GM23248 (cell line): ENCODE results near the gene LCNL1. TPM values are rescaled to one million over a fixed set of nuclear protein-coding genes. Genes with fewer than 3 reads are reported as not detected.

ENCODE experiments used
- DNase-seq: peaks from one replicate; pipeline ENCODE4 v3.0.0-alpha.2; 2015
- H2AFZ ChIP-seq: fragments of 200-600 bp; sonication (generic); 2 replicates; pipeline ENCODE4 v1.6.1; 2016; ENCODE audit warnings: antibody characterized with exemption
- H3F3A ChIP-seq: fragments of 200-600 bp; sonication (generic); 2 replicates; pipeline ENCODE4 v1.6.1; 2016; ENCODE audit warnings: mild to moderate bottlenecking, antibody characterized with exemption, mixed run types; ENCODE audit not compliant: insufficient read depth
- H3K27ac ChIP-seq: fragments of 200-600 bp; sonication (generic); 2 replicates; pipeline ENCODE4 v1.5.1; 2016; ENCODE audit warnings: mild to moderate bottlenecking
- H3K27me3 ChIP-seq: fragments of 200-600 bp; sonication (generic); replicated peaks from 2 replicates; pipeline ENCODE4 v1.6.1; 2016; ENCODE audit warnings: mild to moderate bottlenecking; ENCODE audit not compliant: insufficient read depth
- H3K36me3 ChIP-seq: fragments of 200-600 bp; sonication (generic); 2 replicates; pipeline ENCODE4 v1.6.1; 2016; ENCODE audit warnings: low read depth, mild to moderate bottlenecking
- H3K4me1 ChIP-seq: fragments of 200-600 bp; sonication (generic); 2 replicates; pipeline ENCODE4 v1.6.1; 2016; ENCODE audit warnings: mild to moderate bottlenecking; ENCODE audit not compliant: insufficient read depth
- H3K4me2 ChIP-seq: fragments of 200-600 bp; sonication (generic); one replicate; pipeline ENCODE4 v1.6.1; 2016; ENCODE audit warnings: mild to moderate bottlenecking; ENCODE audit not compliant: unreplicated experiment
- H3K4me3 ChIP-seq: fragments of 200-600 bp; sonication (generic); 2 replicates; pipeline ENCODE4 v1.5.1; 2016; ENCODE audit warnings: mild to moderate bottlenecking
- H3K79me2 ChIP-seq: fragments of 200-600 bp; sonication (generic); 2 replicates; pipeline ENCODE4 v1.6.1; 2016; ENCODE audit warnings: mild to moderate bottlenecking; ENCODE audit not compliant: insufficient read depth
- H3K9ac ChIP-seq: fragments of 200-600 bp; sonication (generic); 2 replicates; pipeline ENCODE4 v1.6.1; 2016; ENCODE audit warnings: mild to moderate bottlenecking
- H3K9me2 ChIP-seq: fragments of 200-600 bp; sonication (generic); 2 replicates; pipeline ENCODE4 v1.6.1; 2016; ENCODE audit warnings: mixed run types, mild to moderate bottlenecking, moderate library complexity; ENCODE audit not compliant: insufficient read depth
- H3K9me3 ChIP-seq: fragments of 200-600 bp; sonication (generic); one replicate; pipeline ENCODE4 v1.6.1; 2017; ENCODE audit warnings: low read depth
- H4K20me1 ChIP-seq: fragments of 200-600 bp; sonication (generic); 2 replicates; pipeline ENCODE4 v1.6.0; 2016; ENCODE audit not compliant: insufficient read depth
- EZH2 ChIP-seq: fragments of 200-600 bp; sonication (generic); IDR thresholded peaks from 2 replicates; pipeline ENCODE4 v1.6.1; 2018; ENCODE audit warnings: antibody characterized with exemption, mild to moderate bottlenecking; ENCODE audit not compliant: insufficient read depth, poor library complexity, severe bottlenecking
- EZH2phosphoT487 ChIP-seq: fragments of 200-600 bp; sonication (generic); IDR thresholded peaks from 2 replicates; pipeline ENCODE4 v1.6.1; 2018; ENCODE audit warnings: antibody characterized with exemption, moderate library complexity, mild to moderate bottlenecking, low read depth; ENCODE audit not compliant: insufficient read depth
- WGBS, 2 experiments: methylation state at CpG; one replicate each; pipeline ENCODE4 v1.1.6; 2015 to 2017; ENCODE audit warnings: low lambda C conversion rate in 2 of 2, low coverage in 1 of 2; ENCODE audit errors: missing lambda C conversion rate in 2 of 2; 5-methylcytosine and 5-hydroxymethylcytosine counted together
- in situ Hi-C: fragments of 300-500 bp; cut with MboI; formaldehyde crosslinking; loops from 2 replicates; pipeline ENCODE4 v1.15.0; 2020
- polyA plus RNA-seq: library from polyadenylated mRNA; unstranded; fragments of >200 nt; fragmentation: Nextera tagmentation; extraction: Ambion mirVana; gene quantifications from 2 replicates; pipeline ENCODE4 v1.2.1, GENCODE V29; 2016
- total RNA-seq: library from RNA; depleted of rRNA; stranded (reverse); fragments of >200 nt; shearing (Covaris generic); gene quantifications from 2 replicates; pipeline ENCODE4 v1.2.3, GENCODE V29; 2014

The LCNL1 gene
- total and polyA plus RNA-seq, 2 experiments from 2014 or later, result not detected

- Histone ChIP-seq H3K36me3 (no peaks in the 10 kb centered on the region), H3F3A (no peaks in the 10 kb centered on the region), H3K27ac (no peak overlapping the region), H3K4me2 (no peak overlapping the region), H3K9ac (no peak overlapping the region), H2AFZ (no peak overlapping the region), H3K9me3 (no peaks in the 10 kb centered on the region), H3K27me3 (peaks cover 14% of the 10 kb centered on the region; the same call in 1 of the 2 replicates), H3K9me2 (no peaks in the 10 kb centered on the region), H3K4me3 (no peak overlapping the region), H3K79me2 (no peaks in the 10 kb centered on the region), H3K4me1 (no peaks in the 10 kb centered on the region), H4K20me1 (no peaks in the 10 kb centered on the region)
- in situ Hi-C loops, result no loop called here
- DNase-seq, result no peak
- WGBS, 2 experiments, result 93 to 94% methylated on average over 12 to 16 of the region's 16 CpGs
- TF ChIP-seq EZH2 (no peak), EZH2phosphoT487 (no peak)
Observed at GRCh38 chr9:136980669-136981478, 1.9 kb upstream of the LCNL1 start.

GRCh38 chr9:136981588-136982231 lies 1.1 kb upstream of the LCNL1 start:
- Histone ChIP-seq H2AFZ (no peak overlapping the region), H3K36me3 (no peaks in the 10 kb centered on the region), H3K4me1 (no peaks in the 10 kb centered on the region), H3K4me3 (no peak overlapping the region), H4K20me1 (no peaks in the 10 kb centered on the region), H3K27me3 (peaks cover 19% of the 10 kb centered on the region; the same call in 1 of the 2 replicates), H3K9ac (no peak overlapping the region), H3K27ac (no peak overlapping the region), H3K79me2 (no peaks in the 10 kb centered on the region), H3K9me3 (no peaks in the 10 kb centered on the region), H3K4me2 (no peak overlapping the region), H3K9me2 (no peaks in the 10 kb centered on the region), H3F3A (no peaks in the 10 kb centered on the region)
- TF ChIP-seq EZH2 (no peak), EZH2phosphoT487 (no peak)
- in situ Hi-C loops, result no loop called here
- WGBS, 2 experiments, result 73 to 78% methylated on average over 15 to 17 of the region's 17 CpGs
- no peak for DNase-seq

GRCh38 chr9:136983167-136983566 lies 374 bp downstream of the LCNL1 start:
- H2AFZ ChIP-seq, result no peak overlapping the region
- no peaks in the 10 kb centered on the region for H4K20me1 ChIP-seq
- H3K4me1 ChIP-seq, result no peaks in the 10 kb centered on the region
- in situ Hi-C loops, result no loop called here
- H3K79me2 ChIP-seq, result no peaks in the 10 kb centered on the region
- no peaks in the 10 kb centered on the region for H3K36me3 ChIP-seq
- H3K9me3 ChIP-seq, result no peaks in the 10 kb centered on the region
- DNase-seq, result no peak
- H3K9ac ChIP-seq, result no peak overlapping the region
- H3K4me3 ChIP-seq, result no peak overlapping the region
- H3K27me3 ChIP-seq, result peaks cover 19% of the 10 kb centered on the region; the same call in 1 of the 2 replicates
- no peak overlapping the region for H3K4me2 ChIP-seq
- H3K9me2 ChIP-seq, result no peaks in the 10 kb centered on the region
- H3F3A ChIP-seq, result no peaks in the 10 kb centered on the region
- no peak overlapping the region for H3K27ac ChIP-seq
- TF ChIP-seq EZH2 (no peak), EZH2phosphoT487 (no peak)
- 71 to 77% methylated on average over 6 to 9 of the region's 9 CpGs for WGBS, 2 experiments

DNA sequence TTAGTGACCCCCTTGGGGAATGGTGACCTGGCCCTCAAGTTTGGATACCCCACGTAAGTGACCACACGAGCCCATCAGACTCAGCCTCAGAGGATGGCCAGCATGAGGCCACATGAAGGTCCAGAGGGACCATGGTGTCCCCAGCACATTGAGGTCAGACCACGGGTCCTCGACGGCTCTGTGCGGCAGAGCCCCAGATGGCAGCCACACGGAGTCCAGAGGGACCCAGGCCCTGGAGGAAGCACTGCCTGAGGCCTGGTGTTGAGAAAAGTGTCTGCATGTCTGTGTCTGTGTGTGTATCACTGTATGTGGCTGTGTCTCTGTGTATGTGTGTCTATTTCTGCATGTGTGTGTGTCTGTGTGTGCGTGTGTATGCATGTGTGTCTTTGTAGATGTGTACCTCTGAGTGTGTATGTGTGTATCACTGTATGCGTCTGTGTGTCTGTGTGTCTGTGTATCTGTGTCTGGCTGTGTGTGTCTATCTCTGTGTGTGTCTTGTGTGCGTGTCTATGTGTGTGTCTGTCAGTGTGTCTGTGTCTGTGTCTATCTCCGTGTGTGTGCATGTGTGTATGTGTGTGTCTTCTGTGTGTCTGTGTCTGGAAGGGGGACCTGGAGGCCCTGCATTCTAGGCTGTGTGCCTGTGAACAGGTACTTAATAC lies 992 bp downstream of the LCNL1 start:
- Histone ChIP-seq H3K9me2 (no peaks in the 10 kb centered on the region), H3K4me3 (no peak overlapping the region), H2AFZ (no peak overlapping the region), H3K27me3 (peaks cover 19% of the 10 kb centered on the region; the same call in 1 of the 2 replicates), H3K79me2 (no peaks in the 10 kb centered on the region), H3K27ac (no peak overlapping the region), H3K9me3 (no peaks in the 10 kb centered on the region), H3F3A (no peaks in the 10 kb centered on the region), H3K36me3 (no peaks in the 10 kb centered on the region), H3K9ac (no peak overlapping the region), H3K4me2 (no peak overlapping the region), H3K4me1 (no peaks in the 10 kb centered on the region), H4K20me1 (no peaks in the 10 kb centered on the region)
- 73 to 75% methylated on average over 11 of the region's 11 CpGs for WGBS, 2 experiments
- in situ Hi-C loops, result no loop called here
- no peak for TF ChIP-seq EZH2phosphoT487
- TF ChIP-seq EZH2, result no peak
- no peak for DNase-seq
